Endothelial cell (in vitro differentiated cells): Measurements from ENCODE around the gene EHD1. TPM values are rescaled to one million over a fixed set of nuclear protein-coding genes. Genes with fewer than 3 reads are reported as not detected.

Experiments used
- DNase-seq: peaks from one replicate; pipeline ENCODE4 v3.0.0; 2021; ENCODE audit warnings: low spot score
- H3K27ac Mint-ChIP-seq: one replicate; pipeline ENCODE4 v1.8.0; 2021; ENCODE audit warnings: mixed read lengths, inconsistent platforms; ENCODE audit not compliant: unreplicated experiment
- H3K27me3 Mint-ChIP-seq: one replicate; pipeline ENCODE4 v1.8.0; 2021; ENCODE audit warnings: mild to moderate bottlenecking, moderate library complexity, mixed read lengths, inconsistent platforms; ENCODE audit not compliant: unreplicated experiment
- H3K36me3 Mint-ChIP-seq: one replicate; pipeline ENCODE4 v1.8.0; 2021; ENCODE audit warnings: mild to moderate bottlenecking, low read depth, mixed read lengths, inconsistent platforms; ENCODE audit not compliant: unreplicated experiment
- H3K4me1 Mint-ChIP-seq: one replicate; pipeline ENCODE4 v1.8.0; 2021; ENCODE audit warnings: mild to moderate bottlenecking, mixed read lengths, inconsistent platforms; ENCODE audit not compliant: unreplicated experiment
- H3K4me3 Mint-ChIP-seq: one replicate; pipeline ENCODE4 v1.8.0; 2021; ENCODE audit warnings: mild to moderate bottlenecking, mixed read lengths, inconsistent platforms; ENCODE audit not compliant: unreplicated experiment
- H3K9me3 Mint-ChIP-seq: one replicate; pipeline ENCODE4 v1.8.0; 2021; ENCODE audit warnings: mixed read lengths, inconsistent platforms; ENCODE audit not compliant: unreplicated experiment
- CTCF ChIP-seq: fragments of 200-600 bp; sonication (generic); IDR thresholded peaks from one replicate; pipeline ENCODE4 v1.5.0; 2021; ENCODE audit warnings: antibody characterized with exemption; ENCODE audit not compliant: unreplicated experiment
- total RNA-seq: library from RNA; stranded (reverse); fragmentation: NEBNext Ultra II Directional; extraction: Animal tissue kit (Norgen Biotek cat#: 25700); gene quantifications from one replicate; pipeline ENCODE4 v1.2.1, GENCODE V29; 2021; ENCODE audit not compliant: unreplicated experiment

Gene EHD1
- total RNA-seq, 1 donor from 2014 or later: 84.0 TPM

GRCh38 chr11:64829536-64830251 lies 48.7 kb downstream of the EHD1 start:
- H3K27me3 Mint-ChIP-seq: peaks cover 17% of the 10 kb centered on the region
- no peak overlapping the region for H3K27ac Mint-ChIP-seq
- no peak for TF ChIP-seq CTCF
- H3K4me1 Mint-ChIP-seq: no peaks in the 10 kb centered on the region
- no peak for DNase-seq
- peaks cover 9% of the 10 kb centered on the region for H3K36me3 Mint-ChIP-seq
- no peaks in the 10 kb centered on the region for H3K9me3 Mint-ChIP-seq
- H3K4me3 Mint-ChIP-seq: no peak overlapping the region

- Mint-ChIP-seq H3K27ac (no peak overlapping the region), H3K4me3 (peak overlapping the region; percentile 65), H3K36me3 (peaks cover 9% of the 10 kb centered on the region), H3K9me3 (no peaks in the 10 kb centered on the region), H3K4me1 (peaks cover 13% of the 10 kb centered on the region), H3K27me3 (peaks cover 16% of the 10 kb centered on the region)
- no peak for TF ChIP-seq CTCF
- DNase-seq: no peak
These were observed 51.0 kb downstream of the EHD1 start for GRCh38 chr11:64827451-64827839.

GRCh38 chr11:64826578-64827450 lies 51.6 kb downstream of the EHD1 start:
- Mint-ChIP-seq H3K9me3 (no peaks in the 10 kb centered on the region), H3K36me3 (peaks cover 7% of the 10 kb centered on the region), H3K4me3 (no peak overlapping the region), H3K4me1 (peaks cover 13% of the 10 kb centered on the region), H3K27me3 (peaks cover 11% of the 10 kb centered on the region), H3K27ac (no peak overlapping the region)
- TF ChIP-seq CTCF: no peak
- no peak for DNase-seq

GRCh38 chr11:64826062-64826461 lies 52.4 kb downstream of the EHD1 start:
- H3K9me3 Mint-ChIP-seq: no peaks in the 10 kb centered on the region
- peaks cover 13% of the 10 kb centered on the region for H3K4me1 Mint-ChIP-seq
- no peak for TF ChIP-seq CTCF
- H3K36me3 Mint-ChIP-seq: peaks cover 5% of the 10 kb centered on the region
- no peak overlapping the region for H3K27ac Mint-ChIP-seq
- DNase-seq: no peak
- peaks cover 11% of the 10 kb centered on the region for H3K27me3 Mint-ChIP-seq
- H3K4me3 Mint-ChIP-seq: no peak overlapping the region

- TF ChIP-seq CTCF: no peak
- peaks cover 5% of the 10 kb centered on the region for H3K36me3 Mint-ChIP-seq
- peaks cover 9% of the 10 kb centered on the region for H3K27me3 Mint-ChIP-seq
- H3K27ac Mint-ChIP-seq: no peak overlapping the region
- peaks cover 13% of the 10 kb centered on the region for H3K4me1 Mint-ChIP-seq
- no peak for DNase-seq
- H3K9me3 Mint-ChIP-seq: no peaks in the 10 kb centered on the region
- H3K4me3 Mint-ChIP-seq: no peak overlapping the region
These were observed 54.8 kb downstream of the EHD1 start for GRCh38 chr11:64823568-64824119.
